NCI-H2081 (cell line): ENCODE results near the gene OR2L3.
A peak's percentile ranks its signal among the peaks of the same experiment; 100 is the strongest.
"Not testable (repeated sequence)": the region's sequence is repeated elsewhere in the genome, so short reads cannot be mapped to it uniquely, and the experiment has no call there.

Source experiments
- DNase-seq, 2 experiments: peaks; one replicate each; lab custom pipeline; 2025; lab: John Stamatoyannopoulos, UW

Gene OR2L3, protein sequence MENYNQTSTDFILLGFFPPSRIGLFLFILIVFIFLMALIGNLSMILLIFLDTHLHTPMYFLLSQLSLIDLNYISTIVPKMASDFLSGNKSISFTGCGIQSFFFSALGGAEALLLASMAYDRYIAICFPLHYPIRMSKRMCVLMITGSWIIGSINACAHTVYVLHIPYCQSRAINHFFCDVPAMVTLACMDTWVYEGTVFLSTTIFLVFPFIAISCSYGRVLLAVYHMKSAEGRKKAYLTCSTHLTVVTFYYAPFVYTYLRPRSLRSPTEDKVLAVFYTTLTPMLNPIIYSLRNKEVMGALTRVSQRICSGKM

DNA sequence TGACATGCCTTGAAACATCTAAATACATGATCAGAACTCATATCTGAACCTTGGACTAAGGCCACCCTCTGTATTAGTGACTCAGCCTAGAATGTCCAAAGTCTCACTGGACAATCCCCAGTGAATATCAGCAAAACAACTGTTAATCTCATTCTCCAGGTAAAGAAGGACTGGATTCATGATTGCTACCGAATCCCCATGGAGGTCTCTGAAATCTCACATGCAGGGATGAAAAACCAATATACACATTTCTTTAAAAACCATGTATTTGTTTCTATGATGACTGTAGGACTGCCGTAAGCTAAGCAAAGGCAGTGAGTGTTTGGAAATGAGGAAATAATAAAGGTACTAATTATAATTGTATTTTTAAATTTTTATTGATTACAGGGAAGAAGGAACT is at the start of gene OR2L3:
TSS of gene OR2L3 (plus strand) at position 301 of the 400 bp plus-strand sequence. CDS start 13,846 bp downstream, outside the sequence.
- no peak for DNase-seq

DNA sequence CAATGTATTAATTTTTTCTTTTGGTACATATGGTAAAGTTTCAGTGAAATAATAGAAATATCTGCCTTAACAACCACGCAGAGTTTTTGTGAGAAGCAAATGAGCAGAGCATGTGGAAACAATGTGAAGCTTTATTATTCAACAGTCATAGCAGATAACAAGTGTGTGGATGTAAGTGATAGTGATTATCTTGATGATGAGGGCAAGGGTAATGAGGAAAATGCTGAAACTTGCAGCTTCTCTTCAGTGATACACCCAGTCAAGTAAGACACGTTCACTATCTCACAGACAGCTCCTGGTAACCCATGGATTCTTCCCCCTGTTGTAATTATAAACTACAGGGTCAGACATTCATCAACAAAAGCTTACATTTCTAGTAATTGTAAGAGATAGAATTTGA is 47.8 kb upstream of the OR2L3 start:
- DNase-seq: no peak

DNA sequence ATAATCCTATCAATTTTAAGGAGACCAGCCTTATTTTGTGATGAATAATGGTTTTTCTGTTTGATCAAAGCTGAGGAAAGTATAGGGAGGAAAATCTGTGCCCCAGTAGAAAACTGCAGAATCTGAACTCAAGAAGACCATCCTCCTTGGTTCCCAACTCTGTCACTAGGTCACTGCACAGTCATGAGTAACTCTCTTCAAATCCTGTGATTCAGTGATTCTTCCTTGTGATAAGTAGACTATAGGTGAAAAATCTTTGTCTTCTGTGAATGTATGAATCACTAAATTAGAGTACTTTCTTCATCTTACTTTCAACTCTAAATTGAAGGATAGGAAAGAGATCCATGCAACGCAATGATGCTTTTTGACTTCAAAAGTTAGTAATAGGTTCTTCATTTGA is 46.5 kb upstream of the OR2L3 start:
- DNase-seq: no peak

DNA sequence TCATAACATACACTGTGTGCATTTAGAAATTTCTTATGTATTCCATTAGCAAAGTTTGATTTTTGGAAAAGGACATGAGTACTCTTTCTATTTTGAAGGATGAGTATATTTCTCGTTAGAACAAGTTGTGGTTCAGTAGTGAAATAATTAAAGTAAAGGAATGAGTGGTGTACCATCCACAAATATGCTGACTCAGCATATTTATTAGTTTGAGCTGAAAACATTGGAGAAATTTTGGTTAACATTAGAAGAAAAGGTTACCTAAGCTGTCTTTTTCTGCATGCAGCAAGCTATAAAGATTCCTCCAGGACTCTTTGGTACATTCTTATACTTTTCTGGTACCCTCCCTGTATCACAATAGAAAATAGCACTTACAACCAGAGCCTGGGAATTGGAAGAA is 38.9 kb upstream of the OR2L3 start:
- DNase-seq: no peak

DNA sequence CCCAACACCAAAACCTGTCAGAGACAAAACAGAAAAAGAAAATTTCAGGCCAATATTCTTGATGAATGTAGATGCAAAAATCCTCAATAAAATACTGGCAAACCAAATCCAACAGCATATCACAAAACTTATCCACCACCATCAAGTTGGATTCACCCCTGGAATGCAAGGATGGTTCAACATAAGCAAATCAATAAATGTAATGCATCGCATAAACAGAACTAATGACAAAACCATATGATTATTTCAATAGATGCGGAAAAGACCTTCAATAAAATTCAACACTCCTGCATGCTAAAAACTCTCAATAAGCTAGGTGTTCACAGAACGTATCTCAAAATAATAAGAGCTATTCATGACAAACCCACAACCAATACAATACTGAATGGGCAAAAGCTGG is 37.0 kb upstream of the OR2L3 start:
- no peak for DNase-seq

DNA sequence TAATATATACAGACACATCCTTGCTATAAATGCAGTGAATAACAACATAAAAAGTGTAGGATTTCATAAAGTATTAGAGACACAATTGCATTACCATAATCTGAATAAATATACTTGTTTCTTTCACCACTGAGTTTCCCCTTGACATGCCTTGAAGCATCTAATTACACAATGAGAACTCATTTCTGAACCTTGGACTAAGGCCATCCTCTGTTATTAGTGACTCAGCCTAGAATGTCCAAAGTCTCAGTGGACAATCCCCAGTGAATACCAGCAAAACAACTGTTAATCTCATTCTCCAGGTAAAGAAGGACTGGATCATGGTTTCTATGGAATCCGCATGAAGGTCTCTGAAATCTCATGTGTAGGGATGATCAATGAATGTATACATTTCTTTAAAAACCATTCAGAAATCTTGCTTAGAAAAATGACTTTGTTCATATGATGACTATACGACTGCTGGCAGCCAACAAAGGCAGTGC is 33.4 kb upstream of the OR2L3 start, which contains the start of gene OR2L5:
TSS of gene OR2L5 (plus strand) at position 432 of the 482 bp plus-strand sequence. CDS start 8,288 bp downstream, outside the sequence.
- DNase-seq: no peak

DNA sequence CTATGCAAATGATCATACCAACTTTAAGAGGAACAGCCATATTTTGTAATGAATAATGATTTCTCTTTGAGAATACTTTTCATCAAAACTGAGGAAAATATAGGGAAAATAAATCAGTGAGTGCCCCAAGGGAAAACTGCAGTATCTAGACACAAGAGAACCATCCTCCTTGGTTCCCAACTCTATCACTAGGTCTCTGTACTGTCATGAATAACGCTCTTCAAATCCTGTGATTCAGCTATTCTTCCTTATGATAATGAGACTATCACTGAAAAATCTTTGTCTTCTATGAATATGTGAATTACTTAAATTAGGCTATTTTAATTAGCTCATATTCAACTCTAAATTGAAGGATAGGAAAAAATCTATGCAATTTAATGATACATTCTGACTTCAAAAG is 30.8 kb upstream of the OR2L3 start:
- no peak for DNase-seq

DNA sequence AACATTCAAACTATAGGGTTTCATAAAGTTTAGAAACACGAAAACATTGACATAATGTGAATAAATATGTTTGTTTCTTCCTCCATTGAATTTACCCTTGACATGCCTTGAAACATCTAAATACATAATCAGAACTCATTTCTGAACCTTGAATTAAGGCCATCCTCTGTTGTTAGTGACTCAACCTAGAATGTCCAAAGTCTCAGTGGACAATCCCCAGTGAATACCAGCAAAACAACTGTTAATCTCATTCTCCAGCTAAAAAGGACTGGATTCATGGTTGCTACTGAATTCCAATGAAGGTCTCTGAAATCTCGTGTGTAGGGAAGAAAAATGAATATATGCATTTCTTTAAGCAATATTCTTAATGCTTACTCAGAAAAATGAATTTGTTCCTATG is 16.9 kb upstream of the OR2L3 start, which contains the start of gene OR2L2:
TSS of gene OR2L2 (plus strand) at position 301 of the 400 bp plus-strand sequence. CDS start 8,198 bp downstream, outside the sequence.
- DNase-seq: no peak

DNA sequence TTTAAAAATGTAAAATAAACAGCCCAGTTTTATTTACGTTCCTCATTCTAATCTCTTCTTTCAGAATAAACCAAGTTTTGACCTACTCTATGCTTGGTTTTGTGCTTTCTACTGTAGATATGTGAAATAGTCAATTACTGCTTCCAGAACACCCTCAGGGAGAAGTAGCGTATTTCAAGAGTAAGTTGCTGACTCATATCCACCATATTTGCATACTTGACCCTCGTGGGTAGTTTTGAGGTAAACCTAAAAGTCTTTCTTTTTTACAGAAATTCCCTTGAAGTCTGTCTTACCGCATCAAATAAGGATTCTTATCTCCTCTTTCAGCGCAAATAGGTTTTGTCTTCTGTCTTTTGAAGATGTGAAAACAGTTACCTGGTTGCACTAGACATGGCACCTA is 1.4 kb upstream of the OR2L3 start:
- no peak for DNase-seq

DNA sequence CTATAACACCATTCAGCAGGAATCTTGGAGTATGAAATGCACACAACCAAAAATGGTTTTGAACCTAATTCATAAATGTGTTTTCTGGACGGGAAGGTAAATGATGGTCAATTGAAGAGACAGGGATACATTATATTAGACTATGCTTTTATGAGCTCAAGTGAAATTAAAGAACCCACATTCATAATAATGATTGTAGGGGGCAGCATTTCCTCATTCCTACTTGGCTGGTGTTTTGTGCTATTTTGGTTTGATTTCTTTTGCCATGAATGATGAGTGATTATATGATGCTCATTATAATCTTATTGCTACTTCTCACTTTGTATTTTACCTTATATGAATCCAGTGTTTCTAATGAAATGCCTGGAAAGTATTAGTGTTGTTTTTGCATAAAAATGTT is 372 bp downstream of the OR2L3 start:
- DNase-seq: no peak

DNA sequence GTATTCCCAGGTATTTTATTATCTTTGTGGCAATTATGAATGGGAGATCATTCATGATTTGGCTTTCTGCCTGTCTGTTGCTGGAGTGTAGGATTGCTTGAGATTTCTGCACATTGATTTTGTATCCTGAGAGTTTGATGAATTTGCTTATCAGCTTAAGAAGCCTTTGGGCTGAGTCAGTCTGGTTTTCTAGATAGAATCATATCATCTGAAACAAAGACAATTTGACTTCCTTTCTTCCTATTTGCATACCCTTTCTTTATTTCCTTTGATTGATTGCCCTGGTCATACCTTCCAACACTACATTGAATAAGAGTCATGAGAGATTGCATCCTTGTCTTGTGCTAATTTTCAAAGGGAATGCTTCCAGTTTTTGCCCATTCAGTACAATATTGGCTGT is 8.0 kb downstream of the OR2L3 start:
- DNase-seq: no peak

DNA sequence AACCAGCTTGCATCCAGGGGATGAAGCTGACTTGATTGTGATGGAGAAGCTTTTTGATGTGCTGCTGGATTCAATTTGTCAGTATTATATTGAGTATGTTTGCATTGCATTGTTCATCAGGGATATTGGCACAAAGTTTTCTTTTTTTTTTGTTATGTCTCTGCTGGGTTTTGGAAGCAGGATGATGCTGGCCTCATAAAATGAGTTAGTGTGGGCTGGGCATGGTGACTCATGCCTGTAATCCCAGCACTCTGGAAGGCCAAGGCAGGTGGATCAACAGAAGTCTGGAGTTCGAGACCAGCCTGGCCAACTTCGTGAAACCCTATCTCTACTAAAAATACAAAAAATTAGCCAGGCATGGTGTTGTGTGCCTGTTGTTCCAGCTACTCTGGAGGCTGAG is 8.6 kb downstream of the OR2L3 start:
- DNase-seq: no peak

DNA sequence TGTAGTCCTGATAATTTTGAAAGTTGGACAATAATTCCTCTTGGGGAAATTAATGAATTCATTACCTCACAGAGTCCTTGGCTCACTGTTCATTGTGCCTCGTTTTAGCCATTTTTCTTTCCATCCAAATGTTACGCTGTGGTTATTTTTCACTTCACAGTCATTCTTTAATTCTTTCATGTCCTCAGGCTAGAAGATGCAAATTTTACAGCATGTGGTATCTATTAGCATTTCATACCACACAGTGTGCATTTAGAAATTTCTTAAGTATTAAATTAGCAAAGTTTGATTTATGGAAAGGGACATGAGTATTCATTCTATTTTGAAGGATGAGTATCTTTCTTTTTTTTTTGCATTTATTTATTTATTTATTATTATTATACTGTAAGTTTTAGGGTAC is 18.4 kb downstream of the OR2L3 start:
- no peak for DNase-seq

DNA sequence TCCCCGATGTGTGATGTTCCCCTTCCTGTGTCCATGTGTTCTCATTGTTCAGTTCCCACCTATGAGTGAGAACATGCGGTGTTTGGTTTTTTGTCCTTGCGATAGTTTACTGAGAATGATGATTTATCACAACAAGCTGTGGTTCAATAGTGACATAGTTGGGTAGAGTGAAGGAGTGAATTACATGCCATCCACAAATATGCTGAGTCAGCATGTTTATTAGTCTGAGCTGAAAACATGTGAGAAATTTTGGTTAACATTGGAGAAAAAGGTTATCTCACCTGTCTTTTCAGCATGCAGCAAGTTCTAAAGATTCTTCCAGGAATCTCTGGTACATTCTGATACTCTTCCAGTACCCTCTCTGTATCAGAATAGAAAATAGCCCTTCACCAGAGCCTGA is 19.0 kb downstream of the OR2L3 start:
- no peak for DNase-seq

DNA sequence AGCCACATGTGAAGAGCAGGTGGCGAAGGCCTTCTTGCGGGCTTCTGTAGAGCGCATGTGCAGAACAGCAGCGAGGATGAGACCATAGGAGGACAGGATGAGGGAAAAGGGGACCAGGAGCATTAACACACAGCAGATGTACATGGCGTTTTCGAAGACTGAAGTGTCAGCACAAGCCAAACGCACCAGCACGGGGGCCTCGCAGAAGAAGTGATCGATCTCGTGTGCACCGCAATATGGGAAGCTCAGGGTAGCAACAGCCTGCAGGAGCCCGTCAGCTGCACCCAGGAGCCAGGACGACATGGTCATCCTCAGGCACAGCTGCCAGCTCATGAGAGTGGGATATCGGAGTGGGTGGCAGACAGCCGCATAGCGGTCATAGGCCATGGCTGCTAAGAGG is 37.2 kb downstream of the OR2L3 start:
- DNase-seq: not testable (repeated sequence)

DNA sequence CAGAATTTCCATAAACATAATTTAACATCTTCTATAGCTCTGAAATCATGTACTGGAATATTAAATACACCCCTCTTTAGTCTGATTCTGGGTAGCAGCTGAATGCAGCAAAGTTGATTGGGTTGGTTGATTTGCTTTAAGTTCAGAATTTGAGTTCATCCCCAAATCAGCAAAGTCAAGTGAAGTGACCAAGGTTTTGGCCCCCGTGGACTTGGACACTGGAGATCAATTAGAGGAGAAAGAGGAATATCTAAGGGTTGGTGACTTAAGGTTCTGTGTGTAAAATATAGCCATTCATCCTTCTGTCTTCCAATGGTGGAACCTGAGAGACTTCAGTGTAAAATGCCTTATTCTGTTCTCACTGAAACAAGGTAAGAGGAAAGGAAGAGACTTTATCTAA is 48.2 kb downstream of the OR2L3 start, which contains the start of gene OR2L13:
TSS of gene OR2L13 (plus strand) at position 301 of the 400 bp plus-strand sequence. CDS start 4,192 bp downstream, outside the sequence.
- no peak for DNase-seq

DNA sequence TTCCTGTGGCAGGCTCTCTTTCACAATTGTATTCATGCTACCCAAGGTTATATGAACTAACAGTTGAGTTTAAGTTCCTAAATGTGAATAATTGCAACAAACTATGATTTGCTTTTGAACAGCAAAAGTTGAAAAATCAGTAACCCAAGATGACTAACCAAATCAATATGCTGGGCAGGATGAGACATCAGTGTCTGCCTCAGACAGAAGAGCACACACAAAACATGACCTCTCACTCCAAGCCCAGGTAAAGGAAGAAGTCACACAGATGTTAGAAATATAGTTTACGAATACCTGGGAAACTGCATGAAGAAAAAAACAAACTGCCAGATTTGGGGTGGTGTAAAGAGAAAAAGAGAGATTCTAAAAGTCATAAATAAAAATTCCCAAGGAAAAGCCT is 51.9 kb downstream of the OR2L3 start:
- DNase-seq: no peak

DNA sequence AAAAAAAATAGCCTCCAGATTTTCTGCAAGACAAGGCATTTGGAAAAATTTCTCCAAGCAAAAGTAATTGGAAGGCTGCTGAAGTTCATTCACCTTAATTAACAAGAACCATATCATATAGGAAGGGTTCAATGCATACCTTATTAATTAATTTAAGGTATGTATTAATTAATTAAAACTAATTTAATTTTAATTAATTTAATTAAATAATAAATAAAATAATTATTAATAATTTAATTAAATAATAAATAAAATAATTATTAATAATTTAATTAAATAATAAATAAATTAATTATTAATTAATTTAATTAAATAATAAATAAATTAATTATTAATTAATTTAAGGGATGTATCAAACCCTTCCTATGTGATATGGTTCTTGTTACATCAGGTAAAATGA is 56.2 kb downstream of the OR2L3 start:
- no peak for DNase-seq

DNA sequence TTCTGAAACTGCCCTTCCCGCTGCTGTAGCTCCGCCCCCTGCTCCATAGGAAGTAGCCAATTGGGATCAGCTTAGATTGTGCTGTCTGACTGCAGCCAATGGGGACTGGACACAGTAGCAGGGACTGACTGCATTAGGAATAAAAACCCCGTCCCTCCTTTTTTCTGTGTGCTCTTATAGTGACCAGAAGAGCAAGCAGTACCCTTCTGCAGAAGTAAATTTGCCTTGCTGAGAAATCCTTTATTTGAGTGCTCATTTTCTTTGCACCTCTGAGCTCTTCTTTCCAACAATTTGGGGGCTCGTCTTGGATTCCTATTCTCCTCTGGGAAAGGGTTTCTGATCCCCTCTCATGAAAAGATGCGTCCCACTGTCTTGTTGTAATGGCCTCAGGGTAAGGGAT is 64.5 kb downstream of the OR2L3 start:
- peak in 1 of 2 experiments; percentile 1 for DNase-seq
